GM18858 (cell line): ENCODE measurements around the gene SIGMAR1.

Experiments
- ATAC-seq: cut with Tn5 transposase; IDR thresholded peaks from one replicate; pipeline ENCODE4 v1.9.1; 2021; ENCODE audit not compliant: unreplicated experiment

The SIGMAR1 gene

GRCh38 chr9:34637356-34638137, at the start of gene SIGMAR1:
Gene SIGMAR1 (minus strand): TSS chr9:34637787. CDS start chr9:34637697, 90 bp downstream.
- peak; percentile 79 for ATAC-seq

GRCh38 chr9:34686732-34687131, 49.1 kb upstream of the SIGMAR1 start:
- ATAC-seq: no peak

GRCh38 chr9:34686231-34686630, 48.6 kb upstream of the SIGMAR1 start:
- ATAC-seq: no peak

- no peak for ATAC-seq
Measured at GRCh38 chr9:34685591-34685990, 48.0 kb upstream of the SIGMAR1 start.

- ATAC-seq: no peak
Measured at GRCh38 chr9:34684816-34685215, 47.2 kb upstream of the SIGMAR1 start.

GRCh38 chr9:34684145-34684544, 46.6 kb upstream of the SIGMAR1 start:
- ATAC-seq: no peak

- ATAC-seq: no peak
Measured at GRCh38 chr9:34675869-34676268, 38.3 kb upstream of the SIGMAR1 start.

- ATAC-seq: no peak
Measured at GRCh38 chr9:34675048-34675714, 37.6 kb upstream of the SIGMAR1 start.

- ATAC-seq: no peak
Measured at GRCh38 chr9:34674440-34674839, 36.9 kb upstream of the SIGMAR1 start.

- no peak for ATAC-seq
Measured at GRCh38 chr9:34671307-34671706, 33.7 kb upstream of the SIGMAR1 start.

- ATAC-seq: no peak
Measured at GRCh38 chr9:34669809-34670562, 32.4 kb upstream of the SIGMAR1 start.

GRCh38 chr9:34665381-34666250, 28.0 kb upstream of the SIGMAR1 start:
- ATAC-seq: no peak

- no peak for ATAC-seq
Measured at GRCh38 chr9:34665067-34665380, 27.4 kb upstream of the SIGMAR1 start.

GRCh38 chr9:34664281-34665066, 26.9 kb upstream of the SIGMAR1 start:
- no peak for ATAC-seq

- no peak for ATAC-seq
Measured at GRCh38 chr9:34663303-34663605, 25.7 kb upstream of the SIGMAR1 start.

GRCh38 chr9:34662526-34663302, 25.1 kb upstream of the SIGMAR1 start, which contains the start of gene CCL27:
Gene CCL27 (minus strand): TSS chr9:34662657. CDS start chr9:34662633, 24 bp downstream.
- no peak for ATAC-seq

GRCh38 chr9:34659592-34660253, 22.1 kb upstream of the SIGMAR1 start:
- no peak for ATAC-seq

- no peak for ATAC-seq
Measured at GRCh38 chr9:34658461-34658860, 20.9 kb upstream of the SIGMAR1 start.

GRCh38 chr9:34656992-34657391, 19.4 kb upstream of the SIGMAR1 start:
- no peak for ATAC-seq
